Sigmoid colon (tissue), 4 donors: ENCODE data around the gene ARHGAP12.

ENCODE experiments used
- EP300 ChIP-seq, 4 donors: sonication (generic); formaldehyde crosslinking; IDR thresholded peaks; one replicate each; pipeline ENCODE4 v1.6.1; 2017; ENCODE audit warnings: antibody characterized with exemption in 4 of 4
- POLR2A ChIP-seq, 2 donors: fragments of 450-650 bp; IDR thresholded peaks; one replicate each; pipeline ENCODE4 v1.6.1; 2016; ENCODE audit warnings: antibody characterized with exemption in 2 of 2, mild to moderate bottlenecking in 2 of 2, moderate library complexity in 2 of 2
- POLR2AphosphoS5 ChIP-seq, 4 donors: sonication (generic); formaldehyde crosslinking; IDR thresholded peaks; one replicate each; pipeline ENCODE4 v1.6.1; 2017; ENCODE audit warnings: antibody characterized with exemption in 4 of 4
- TF ChIP-seq, protein P1 (sequence below), 4 experiments: fragments of 450-650 bp in 3 of 4; fragments of 200-600 bp in 1 of 4; IDR thresholded peaks; one replicate each; pipeline ENCODE4 v1.5.1; 2016 to 2019; ENCODE audit warnings: antibody characterized with exemption in 4 of 4, mild to moderate bottlenecking in 3 of 4, moderate library complexity in 2 of 4

DNA sequence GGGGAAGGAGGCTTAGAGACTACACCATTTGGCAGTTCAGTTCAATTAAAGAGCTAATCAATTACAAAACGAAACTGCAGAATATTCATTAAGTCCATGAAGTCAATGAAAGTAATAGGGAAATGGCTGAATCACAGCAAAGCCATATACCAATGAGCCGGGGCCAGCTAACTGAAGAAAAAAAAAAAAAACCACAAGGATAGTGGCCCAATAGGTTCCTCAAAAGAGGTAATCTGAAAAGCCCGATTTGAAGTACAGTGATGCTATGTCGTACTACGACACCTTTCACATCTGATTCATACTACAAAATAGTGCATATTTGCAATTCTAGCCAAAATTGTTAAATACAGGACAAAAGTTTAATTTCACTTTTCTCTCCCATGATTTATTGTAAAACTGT lies 2.5 kb downstream of the ARHGAP12 start:
- TF ChIP-seq, protein P1, sequence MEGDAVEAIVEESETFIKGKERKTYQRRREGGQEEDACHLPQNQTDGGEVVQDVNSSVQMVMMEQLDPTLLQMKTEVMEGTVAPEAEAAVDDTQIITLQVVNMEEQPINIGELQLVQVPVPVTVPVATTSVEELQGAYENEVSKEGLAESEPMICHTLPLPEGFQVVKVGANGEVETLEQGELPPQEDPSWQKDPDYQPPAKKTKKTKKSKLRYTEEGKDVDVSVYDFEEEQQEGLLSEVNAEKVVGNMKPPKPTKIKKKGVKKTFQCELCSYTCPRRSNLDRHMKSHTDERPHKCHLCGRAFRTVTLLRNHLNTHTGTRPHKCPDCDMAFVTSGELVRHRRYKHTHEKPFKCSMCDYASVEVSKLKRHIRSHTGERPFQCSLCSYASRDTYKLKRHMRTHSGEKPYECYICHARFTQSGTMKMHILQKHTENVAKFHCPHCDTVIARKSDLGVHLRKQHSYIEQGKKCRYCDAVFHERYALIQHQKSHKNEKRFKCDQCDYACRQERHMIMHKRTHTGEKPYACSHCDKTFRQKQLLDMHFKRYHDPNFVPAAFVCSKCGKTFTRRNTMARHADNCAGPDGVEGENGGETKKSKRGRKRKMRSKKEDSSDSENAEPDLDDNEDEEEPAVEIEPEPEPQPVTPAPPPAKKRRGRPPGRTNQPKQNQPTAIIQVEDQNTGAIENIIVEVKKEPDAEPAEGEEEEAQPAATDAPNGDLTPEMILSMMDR (IDR thresholded peaks at IDR 0.05), result no peak
- no peak for TF ChIP-seq POLR2A (IDR thresholded peaks at IDR 0.05)
- no peak for TF ChIP-seq EP300 (IDR thresholded peaks at IDR 0.05)
- TF ChIP-seq POLR2AphosphoS5 (IDR thresholded peaks at IDR 0.05), result no peak
